GM08714 (cell line): Measurements from ENCODE around the gene PDIA2.
"Not testable (repeated sequence)": the region's sequence is repeated elsewhere in the genome, so short reads cannot be mapped to it uniquely, and the experiment has no call there.

ENCODE experiments used
- H3K4me3 ChIP-seq: fragments of 200-500 bp; sonication (Bioruptor generic); 2 replicates; pipeline ENCODE4 v1.5.1; 2014; ENCODE audit warnings: mild to moderate bottlenecking, low read length, inconsistent platforms
- ZNF274 ChIP-seq: IDR thresholded peaks from 2 replicates; pipeline ENCODE4 v1.6.1; 2012; ENCODE audit warnings: mild to moderate bottlenecking, low read depth, low read length

Gene PDIA2

GRCh38 chr16:259226-259625 lies 23.7 kb upstream of the PDIA2 start:
- no peak overlapping the region for H3K4me3 ChIP-seq
- no peak for TF ChIP-seq ZNF274

GRCh38 chr16:259814-260253 lies 23.1 kb upstream of the PDIA2 start:
- no peak for TF ChIP-seq ZNF274
- H3K4me3 ChIP-seq, result no peak overlapping the region

GRCh38 chr16:260326-260725 lies 22.6 kb upstream of the PDIA2 start:
- no peak overlapping the region for H3K4me3 ChIP-seq
- no peak for TF ChIP-seq ZNF274

DNA sequence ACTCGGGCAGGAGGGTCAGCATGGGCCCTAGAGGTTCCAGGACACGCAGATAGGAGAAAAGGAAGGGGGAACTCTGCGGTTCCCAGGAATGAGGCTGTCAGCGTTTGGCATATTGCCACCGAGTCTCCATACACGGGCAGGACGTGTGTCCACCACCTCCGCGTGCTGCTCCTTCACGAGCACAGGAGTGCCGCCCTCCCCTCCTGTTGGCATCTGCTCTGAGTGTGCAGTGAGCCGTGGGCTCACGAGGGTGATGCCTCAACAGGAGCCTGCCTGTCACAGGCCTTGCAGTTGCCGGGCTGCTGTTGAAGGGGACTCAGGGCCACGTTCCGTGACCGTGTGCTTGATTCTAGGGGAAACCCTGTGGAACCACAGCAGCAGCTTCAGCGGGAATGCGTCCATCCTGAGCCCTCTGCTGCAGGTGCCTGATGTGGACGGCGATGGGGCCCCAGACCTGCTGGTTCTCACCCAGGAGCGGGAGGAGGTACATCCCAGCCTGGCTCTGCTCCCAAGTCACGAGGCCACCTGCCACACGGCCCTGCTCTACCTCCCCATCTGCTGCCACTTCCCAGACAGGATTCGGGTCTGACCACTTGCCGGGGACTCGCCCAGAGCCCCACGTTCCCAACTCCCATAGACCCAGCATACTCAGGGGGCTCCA lies 21.8 kb upstream of the PDIA2 start:
- no peak overlapping the region for H3K4me3 ChIP-seq
- no peak for TF ChIP-seq ZNF274

GRCh38 chr16:262121-262745 lies 20.7 kb upstream of the PDIA2 start:
- H3K4me3 ChIP-seq, result no peak overlapping the region
- no peak for TF ChIP-seq ZNF274

GRCh38 chr16:263182-263774 lies 19.7 kb upstream of the PDIA2 start:
- TF ChIP-seq ZNF274, result no peak
- no peak overlapping the region for H3K4me3 ChIP-seq

GRCh38 chr16:263944-264343 lies 19.0 kb upstream of the PDIA2 start:
- H3K4me3 ChIP-seq, result no peak overlapping the region
- TF ChIP-seq ZNF274, result no peak

- no peak for TF ChIP-seq ZNF274
- H3K4me3 ChIP-seq, result no peak overlapping the region
Observed at GRCh38 chr16:264440-264951, 18.5 kb upstream of the PDIA2 start.

- H3K4me3 ChIP-seq, result no peak overlapping the region
- TF ChIP-seq ZNF274, result no peak
Observed at GRCh38 chr16:265002-265529, 17.9 kb upstream of the PDIA2 start.

DNA sequence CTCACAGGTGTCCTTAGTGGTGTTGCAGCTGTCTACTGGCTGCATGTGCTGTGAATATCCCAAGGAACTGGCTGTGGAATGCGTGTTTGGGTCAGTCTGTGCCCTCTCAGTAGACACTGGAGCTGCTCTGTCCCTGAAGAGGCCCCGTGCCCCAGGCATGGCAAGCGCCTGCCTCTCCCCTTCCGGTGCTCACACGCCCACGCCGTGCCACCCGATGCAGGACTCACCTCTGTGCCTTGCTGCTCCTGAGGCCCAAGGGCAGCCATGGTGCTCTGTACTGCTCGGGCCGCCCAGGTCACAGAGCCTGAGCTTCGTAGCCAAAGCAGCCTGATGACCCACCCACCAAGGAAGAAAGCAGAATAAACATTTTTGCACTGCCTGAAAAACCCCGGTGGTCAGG lies 17.3 kb upstream of the PDIA2 start:
- no peak for TF ChIP-seq ZNF274
- no peak overlapping the region for H3K4me3 ChIP-seq

DNA sequence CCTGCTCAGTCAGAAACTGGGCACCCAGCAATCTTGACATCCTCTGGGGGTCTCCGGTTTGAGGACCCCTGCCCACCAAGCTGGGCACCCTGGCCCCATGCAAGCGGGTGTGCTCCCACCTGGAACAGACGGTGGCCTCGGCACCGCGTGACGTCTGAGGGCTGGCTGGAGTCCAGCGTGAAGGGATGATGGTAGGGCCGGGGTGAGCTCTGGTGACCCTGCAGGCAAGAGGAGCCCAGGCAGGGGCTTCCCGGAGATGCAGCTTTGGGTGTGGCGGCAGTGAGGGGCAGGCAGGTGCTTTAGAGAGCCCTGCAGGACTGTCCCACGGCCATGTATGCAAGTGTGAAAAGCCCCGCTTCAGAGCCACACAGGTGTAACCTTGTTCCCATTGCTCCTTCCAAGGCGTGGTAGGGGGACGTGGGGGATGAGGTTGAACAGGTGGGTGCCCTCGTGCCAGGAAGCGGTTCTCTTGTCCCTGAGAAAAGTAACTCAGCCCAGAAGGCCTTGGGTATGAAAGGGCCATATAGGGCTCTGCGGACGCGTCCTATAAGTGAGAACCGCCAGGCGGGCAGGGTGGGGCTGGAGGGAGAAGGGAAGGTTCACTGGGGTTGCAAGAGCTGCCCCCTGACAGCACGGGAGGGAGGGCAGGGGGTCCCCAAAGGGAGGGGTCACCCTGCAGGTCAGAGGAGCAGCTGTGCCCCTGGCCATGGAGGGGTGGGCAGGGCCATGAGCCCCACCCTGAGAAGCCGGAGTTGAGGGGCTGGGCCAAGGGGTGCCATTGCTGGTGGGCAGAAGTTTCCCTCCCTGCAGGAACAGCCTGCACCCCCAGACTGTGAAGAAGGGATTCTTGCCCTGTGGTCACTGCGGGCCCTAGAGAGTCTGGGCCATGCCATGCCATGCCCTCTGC lies 16.5 kb upstream of the PDIA2 start:
- no peak for TF ChIP-seq ZNF274

DNA sequence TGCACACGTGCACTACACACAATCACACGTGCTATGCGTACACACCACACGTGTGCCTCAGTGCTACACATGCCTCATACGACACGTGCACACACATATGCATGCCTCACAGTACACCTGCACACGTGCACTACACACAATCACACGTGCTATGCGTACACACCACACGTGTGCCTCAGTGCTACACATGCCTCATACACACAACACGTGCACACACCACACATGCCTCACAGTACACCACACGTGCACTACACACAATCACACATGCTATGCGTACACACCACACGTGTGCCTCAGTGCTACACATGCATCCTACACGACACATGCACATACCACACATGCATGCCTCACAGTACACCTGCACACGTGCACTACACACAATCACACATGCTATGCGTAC lies 15.4 kb upstream of the PDIA2 start:
- not testable (repeated sequence) for H3K4me3 ChIP-seq

More for the DNA sequence above, 16.5 kb upstream of the PDIA2 start:
- H3K4me3 ChIP-seq, result no peak overlapping the region

GRCh38 chr16:268141-269053 lies 14.6 kb upstream of the PDIA2 start:
- no peak for TF ChIP-seq ZNF274
- no peak overlapping the region for H3K4me3 ChIP-seq
